GM12864 (cell line): Measurements from ENCODE around the gene TAF3.

Experiments used
- DNase-seq: peaks from one replicate; pipeline ENCODE4 v3.0.0-alpha.2; 2011; ENCODE audit warnings: low read depth
- H3K4me3 ChIP-seq: 2 replicates; pipeline ENCODE4 v1.5.1; 2011; ENCODE audit warnings: mild to moderate bottlenecking, low read depth, low read length, control low read depth
- CTCF ChIP-seq: IDR thresholded peaks from 2 replicates; pipeline ENCODE4 v1.5.1; 2011; ENCODE audit warnings: low read depth, mild to moderate bottlenecking, moderate library complexity, low read length, control low read depth, inconsistent platforms; ENCODE audit errors: missing control alignments

The TAF3 gene

DNA sequence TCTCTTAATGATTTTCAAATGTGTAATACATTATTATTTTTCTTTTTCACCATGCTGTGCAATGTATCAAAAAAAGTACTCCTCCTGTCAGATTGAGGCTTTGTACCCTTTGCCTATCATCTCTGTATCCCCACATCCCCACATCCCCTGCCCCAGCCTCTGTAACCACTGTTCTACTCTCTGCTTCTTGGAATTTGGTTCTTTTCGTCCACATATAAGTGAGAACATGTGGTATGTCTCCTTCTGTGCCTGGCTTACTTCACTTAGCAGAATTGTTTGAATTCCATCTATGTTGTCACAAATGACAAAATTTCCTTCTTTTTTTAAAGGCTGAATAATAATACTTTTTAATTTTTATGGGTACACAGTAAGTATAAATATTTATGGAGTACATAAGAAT, 13.8 kb downstream of the TAF3 start:
- DNase-seq = no peak
- TF ChIP-seq CTCF = no peak
- no peak overlapping the region for H3K4me3 ChIP-seq

DNA sequence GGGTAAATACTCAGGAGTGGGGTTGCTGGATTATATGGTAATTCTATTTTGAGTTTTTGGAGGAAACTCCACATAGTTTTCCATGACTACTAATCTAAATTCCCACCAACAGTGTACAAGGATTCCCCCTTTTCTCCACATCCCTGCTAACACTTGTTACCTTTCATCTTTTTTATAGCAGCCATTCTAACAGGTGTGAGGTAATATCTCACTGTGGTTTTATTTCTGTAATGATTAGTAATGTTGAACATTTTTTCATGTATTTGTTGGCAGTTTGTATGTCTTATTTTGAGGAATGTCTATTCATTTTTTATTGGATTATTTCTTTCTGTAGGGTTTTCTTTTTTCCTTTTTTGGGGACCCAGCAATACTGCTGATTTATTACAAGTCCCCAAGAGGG, 14.9 kb downstream of the TAF3 start:
- no peak overlapping the region for H3K4me3 ChIP-seq
- DNase-seq = no peak
- TF ChIP-seq CTCF = no peak

DNA sequence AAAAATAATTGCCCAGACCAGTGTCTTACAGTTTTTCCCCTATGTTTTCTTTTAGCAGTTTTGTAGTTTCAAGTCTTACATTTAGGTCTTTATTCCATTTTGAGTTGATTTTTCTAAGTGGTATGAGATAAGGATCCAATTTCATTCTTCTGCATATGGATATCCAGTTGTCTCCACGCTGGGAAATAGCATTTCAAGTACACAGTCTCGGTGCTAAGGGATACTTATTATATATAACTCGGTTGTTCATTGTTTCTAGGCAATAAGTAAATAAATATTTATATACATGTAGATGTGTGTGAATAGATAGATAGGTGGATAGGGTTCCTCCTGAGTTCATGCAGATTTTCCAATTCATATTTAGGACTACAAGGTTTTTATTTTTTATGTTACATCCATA, 16.0 kb downstream of the TAF3 start:
- H3K4me3 ChIP-seq = no peak overlapping the region
- no peak for DNase-seq
- no peak for TF ChIP-seq CTCF

DNA sequence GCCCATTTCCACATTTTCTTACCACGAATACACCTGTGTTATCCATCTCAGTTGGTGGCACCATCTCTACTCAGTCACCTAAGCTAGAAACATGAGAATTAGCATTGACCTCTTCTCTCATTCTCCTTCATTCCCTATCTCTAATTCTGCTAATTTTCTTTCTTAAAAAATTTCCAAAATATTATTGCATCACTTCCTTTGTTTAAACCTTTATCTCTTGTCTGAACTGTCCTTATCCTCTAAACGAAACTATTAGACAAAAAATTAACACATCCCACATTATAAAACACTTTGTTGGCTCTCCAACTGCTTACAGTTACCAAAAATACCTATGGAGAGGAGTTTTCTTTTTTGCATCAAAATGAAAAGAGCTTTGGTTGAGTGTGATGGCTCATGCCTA, 18.3 kb downstream of the TAF3 start:
- DNase-seq = no peak
- no peak overlapping the region for H3K4me3 ChIP-seq
- no peak for TF ChIP-seq CTCF

DNA sequence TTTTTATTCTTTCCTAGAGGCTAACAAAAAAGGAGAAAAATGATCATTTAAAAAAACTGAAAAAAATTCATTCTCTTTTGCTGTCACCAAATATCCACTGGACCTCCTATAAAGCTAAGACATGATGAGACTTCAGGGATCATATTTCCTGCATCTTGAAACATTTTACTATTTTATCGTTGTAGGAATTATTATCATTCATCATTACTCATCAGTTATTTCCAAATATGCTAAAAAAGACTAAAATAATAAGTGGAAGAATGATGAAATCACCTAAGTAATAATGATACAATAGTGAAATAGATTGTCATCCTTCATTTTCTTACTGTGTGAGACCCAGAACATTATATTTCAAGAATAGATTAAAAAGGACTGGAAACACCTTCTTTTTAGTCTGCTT, 28.3 kb downstream of the TAF3 start:
- H3K4me3 ChIP-seq = no peak overlapping the region
- no peak for DNase-seq
- no peak for TF ChIP-seq CTCF

DNA sequence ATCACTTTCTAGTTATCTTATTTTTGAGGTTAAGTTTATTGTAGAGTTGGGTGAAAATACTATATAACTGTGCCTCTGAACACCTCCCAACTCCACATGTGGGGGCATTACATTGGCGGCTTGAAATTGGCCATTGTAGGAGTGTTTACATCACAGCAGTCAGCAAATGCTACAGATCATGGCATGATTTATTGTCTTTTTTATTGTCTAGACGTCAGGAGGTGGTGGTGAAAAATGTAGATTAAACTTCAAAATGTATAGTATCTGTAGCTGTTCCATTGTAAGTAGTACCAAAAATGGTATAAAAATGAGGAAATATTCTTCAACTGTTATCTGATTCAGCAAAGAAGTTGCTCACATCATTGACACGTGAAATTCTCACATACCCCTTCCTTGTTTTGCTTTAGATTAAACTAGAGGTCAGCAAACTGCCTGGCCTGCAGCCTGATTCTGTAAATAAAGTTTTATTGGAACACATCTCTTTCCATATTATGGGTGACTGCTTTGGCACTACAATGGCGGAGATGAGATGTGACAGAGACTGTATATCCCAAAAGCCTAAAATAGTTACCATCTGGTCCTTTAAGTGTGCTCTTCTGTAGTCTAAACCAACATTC, 35.0 kb downstream of the TAF3 start:
- TF ChIP-seq CTCF = no peak
- DNase-seq = no peak
- H3K4me3 ChIP-seq = no peak overlapping the region

DNA sequence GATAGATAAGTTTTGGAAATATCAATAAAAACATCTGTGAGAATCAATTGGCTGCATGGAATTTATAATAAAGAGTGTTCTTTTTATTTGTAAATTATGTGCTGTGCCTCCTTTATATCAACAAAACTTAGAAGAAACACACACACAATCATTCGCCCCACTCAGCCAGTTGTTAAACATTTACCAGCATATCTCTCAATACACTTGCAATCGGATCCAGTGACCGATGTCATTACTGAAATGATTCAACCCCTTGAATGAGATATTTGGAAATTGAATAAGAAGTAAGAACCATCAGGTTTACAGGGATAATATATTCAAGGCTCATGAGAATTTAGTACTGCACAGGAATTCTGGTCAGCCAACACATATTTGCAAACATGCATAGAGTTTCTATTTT, 35.6 kb downstream of the TAF3 start:
- DNase-seq = no peak
- H3K4me3 ChIP-seq = no peak overlapping the region
- no peak for TF ChIP-seq CTCF
